ENCODE measurements around the gene BPIFA3.

BPIFA3 gene

DNA sequence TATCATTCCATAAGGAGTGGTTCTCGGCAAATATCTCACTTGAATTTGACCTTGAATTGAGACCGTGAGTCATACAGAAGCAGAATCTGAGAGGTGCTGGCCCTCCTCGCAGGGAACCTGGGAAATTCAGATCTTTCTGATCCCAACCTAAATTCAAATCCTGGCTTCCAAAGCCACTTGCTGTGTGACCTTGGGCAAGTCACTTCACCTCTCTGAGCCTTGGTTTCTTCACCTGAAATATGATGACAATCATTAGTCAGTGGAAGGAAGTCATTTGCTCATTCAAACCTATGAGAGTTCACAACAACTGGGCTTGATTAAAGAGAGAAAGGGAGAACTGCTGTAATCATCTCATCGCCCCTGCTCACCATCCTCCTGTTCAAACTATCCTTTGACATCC, 7.2 kb downstream of the BPIFA3 start:
- DNase-seq: no peak

- no peak for DNase-seq
These were observed 12.7 kb downstream of the BPIFA3 start for GRCh38 chr20:33229843-33230242.

GRCh38 chr20:33231237-33231636, 14.1 kb downstream of the BPIFA3 start:
- no peak for DNase-seq

- DNase-seq: no peak
These were observed 15.4 kb downstream of the BPIFA3 start for GRCh38 chr20:33232486-33233072.

DNA sequence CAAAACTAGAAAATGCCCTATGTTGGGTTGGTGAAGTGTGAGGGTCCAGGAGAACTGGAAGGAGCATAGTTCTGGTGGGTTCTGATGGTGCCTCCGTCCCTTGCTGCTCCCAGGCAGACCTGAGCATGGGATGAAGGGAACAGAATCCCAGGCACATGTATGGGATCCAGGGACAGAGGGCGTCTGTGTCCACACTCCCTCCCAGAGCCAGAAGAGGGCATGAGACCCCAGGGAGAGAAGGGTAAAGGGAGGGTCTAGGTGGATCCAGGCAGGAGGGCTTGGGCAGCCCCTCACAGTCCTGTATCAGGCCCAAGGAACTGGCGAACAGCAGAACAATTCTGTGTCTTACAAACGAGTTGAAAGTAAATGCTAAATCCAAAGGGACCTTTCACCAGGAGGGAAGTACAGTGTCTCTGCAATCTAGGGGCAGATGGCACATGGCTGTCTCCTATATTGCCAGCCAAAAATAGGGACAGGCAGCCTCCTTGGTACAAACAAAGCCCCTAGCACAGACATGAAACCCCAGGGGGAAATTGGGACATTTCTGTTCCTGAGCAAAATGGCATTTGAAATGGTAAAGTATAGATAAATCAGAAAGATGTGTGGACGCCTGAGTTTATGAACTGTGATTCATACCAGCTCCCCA, 16.1 kb downstream of the BPIFA3 start:
- DNase-seq: peak in 1 of 14 donors; percentile 3

- DNase-seq: no peak
These were observed 16.9 kb downstream of the BPIFA3 start for GRCh38 chr20:33234050-33234449.

GRCh38 chr20:33235696-33236095, 18.5 kb downstream of the BPIFA3 start, which contains the start of gene BPIFA1:
Gene BPIFA1, plus strand, starts transcription at chr20:33235996. Its CDS starts 1,716 bp downstream, at chr20:33237712.
- DNase-seq: no peak

- DNase-seq: no peak
These were observed 19.2 kb downstream of the BPIFA3 start for GRCh38 chr20:33236351-33236750.

- no peak for DNase-seq
These were observed 20.8 kb downstream of the BPIFA3 start for GRCh38 chr20:33237989-33238388.

DNA sequence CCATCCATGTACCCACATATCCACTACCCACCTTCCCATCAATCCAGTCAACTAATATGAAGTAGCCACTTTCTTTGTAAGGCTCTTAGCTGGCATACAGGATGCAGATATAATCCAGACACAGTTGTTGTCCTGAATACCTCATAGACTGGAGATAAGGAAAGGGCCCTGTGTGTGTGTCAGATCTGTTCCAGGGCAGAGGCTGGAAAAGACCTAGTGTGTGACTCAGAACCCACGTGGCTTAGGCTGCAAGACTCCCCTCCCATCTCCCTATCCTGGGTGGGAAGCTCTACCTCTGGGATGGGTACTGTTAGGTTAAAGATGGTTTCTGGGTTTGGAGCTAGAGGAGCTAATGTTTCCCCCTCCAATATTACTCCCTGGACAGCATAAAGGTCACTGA, 22.3 kb downstream of the BPIFA3 start:
- DNase-seq: no peak

- DNase-seq: no peak
These were observed 23.0 kb downstream of the BPIFA3 start for GRCh38 chr20:33239979-33240736.

DNA sequence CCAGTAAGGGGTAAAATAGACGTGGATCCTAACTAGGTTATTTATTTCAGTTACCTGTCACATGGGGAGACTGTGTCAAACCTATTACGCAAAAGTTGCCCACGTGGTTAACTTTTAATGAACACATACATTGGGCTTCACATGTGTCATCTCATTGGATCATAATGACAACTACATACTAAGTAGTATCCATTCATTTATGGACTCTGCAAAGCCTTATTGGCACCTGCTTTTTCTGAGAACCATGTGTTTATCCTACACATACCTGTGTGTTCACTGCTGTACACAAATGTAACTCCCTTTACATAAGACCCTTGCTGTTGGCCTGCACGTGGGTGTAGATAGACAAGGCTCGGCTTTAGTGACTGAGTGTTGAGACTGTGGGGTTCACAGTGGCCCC, 23.8 kb downstream of the BPIFA3 start:
- DNase-seq: no peak

- DNase-seq: no peak
These were observed 25.4 kb downstream of the BPIFA3 start for GRCh38 chr20:33242319-33243100.

- peak in 1 of 14 donors; percentile 17 for DNase-seq
These were observed 28.9 kb downstream of the BPIFA3 start for GRCh38 chr20:33246077-33246476.

GRCh38 chr20:33249456-33249855, 32.3 kb downstream of the BPIFA3 start:
- peak in 1 of 14 donors; percentile 83 for DNase-seq

DNA sequence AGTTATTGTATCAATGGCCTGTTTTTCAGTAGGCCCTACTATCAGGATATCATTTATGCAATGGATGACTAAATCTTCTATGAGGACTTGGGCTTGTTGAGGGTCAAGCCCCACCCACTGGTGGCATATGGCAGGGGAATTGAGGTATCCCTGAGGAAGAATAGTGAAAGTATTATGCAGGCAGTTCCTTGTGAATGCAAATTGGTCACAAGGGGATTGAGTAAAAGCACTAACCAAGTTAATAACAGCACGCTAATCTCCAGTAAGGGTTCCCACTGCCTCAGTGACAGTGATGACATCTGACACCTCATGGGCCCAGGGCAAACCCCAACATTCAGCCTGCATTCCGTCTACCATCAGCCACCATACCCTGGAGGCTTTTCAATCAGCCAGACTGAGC, 33.5 kb downstream of the BPIFA3 start:
- DNase-seq: no peak

GRCh38 chr20:33251496-33251895, 34.3 kb downstream of the BPIFA3 start:
- peak in 1 of 14 donors; percentile 65 for DNase-seq

- no peak for DNase-seq
These were observed 35.3 kb downstream of the BPIFA3 start for GRCh38 chr20:33252460-33252859.

GRCh38 chr20:33255005-33255404, 37.9 kb downstream of the BPIFA3 start:
- no peak for DNase-seq

GRCh38 chr20:33257237-33257636, 40.1 kb downstream of the BPIFA3 start:
- DNase-seq: no peak

GRCh38 chr20:33259371-33259770, 42.2 kb downstream of the BPIFA3 start:
- no peak for DNase-seq

DNA sequence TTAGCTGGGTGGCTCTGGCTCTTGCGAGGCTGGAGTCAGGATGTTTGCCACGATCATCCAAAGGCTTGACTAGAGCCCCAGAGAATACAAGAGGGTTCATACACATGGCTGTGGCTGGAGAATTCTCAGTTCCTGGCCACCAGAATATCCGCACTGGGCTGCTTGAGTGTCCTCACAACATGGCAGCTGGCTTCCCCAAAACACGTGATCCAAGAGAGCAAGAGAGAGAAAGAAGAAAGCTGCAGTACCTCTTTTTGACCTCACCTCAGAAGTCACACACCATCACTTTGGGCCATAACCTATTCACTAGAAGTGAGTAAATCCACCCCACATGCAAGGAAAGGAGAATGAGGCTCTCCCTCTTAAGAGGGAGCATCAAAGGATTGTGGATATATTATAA, 44.3 kb downstream of the BPIFA3 start:
- DNase-seq: no peak

- peak in 12 of 14 donors; percentile 18 to 48 (median 40) for DNase-seq
These were observed 45.5 kb downstream of the BPIFA3 start for GRCh38 chr20:33262658-33263065.
